H1 (cell line): ENCODE data around the gene FHOD1. TPM values are rescaled to one million over a fixed set of nuclear protein-coding genes. Genes with fewer than 3 reads are reported as not detected.

Source experiments
- CTCF ChIA-PET: fragments of 300-600 bp; sonication (Branson Sonifier 250); formaldehyde crosslinking; loops from one replicate; lab custom pipeline; 2021; ENCODE audit not compliant: partially characterized antibody; lab: Charles Lee
- POLR2A ChIA-PET: fragments of 300-600 bp; sonication (Branson Sonifier 250); formaldehyde crosslinking; loops from one replicate; lab custom pipeline; 2021; ENCODE audit warnings: inconsistent platforms; ENCODE audit not compliant: partially characterized antibody; lab: Charles Lee
- DNase-seq, 2 experiments: peaks; one replicate each; pipeline versions ENCODE4 v3.0.0 to v3.0.0-alpha.2; 2010 to 2022; ENCODE audit warnings: low spot score in 2 of 2, low read depth in 1 of 2, mixed read lengths in 1 of 2
- FAIRE-seq: peaks from 2 replicates; lab custom pipeline; 2011; peaks lifted over from hg19 to GRCh38; lab: Jason Lieb, UNC
- H2AFZ ChIP-seq: 2 replicates; pipeline ENCODE4 v1.8.1; 2012; ENCODE audit warnings: low read length, inconsistent platforms
- H2AK5ac ChIP-seq: 2 replicates; pipeline ENCODE4 v1.6.1; 2013; ENCODE audit warnings: low read depth, low read length
- H2BK120ac ChIP-seq: replicated peaks from 2 replicates; pipeline ENCODE3; 2013; ENCODE audit warnings: low read depth, low read length, inconsistent platforms
- H2BK12ac ChIP-seq: 2 replicates; pipeline ENCODE4 v1.6.1; 2013; ENCODE audit warnings: low read depth, low read length
- H2BK15ac ChIP-seq: 2 replicates; pipeline ENCODE4 v1.6.1; 2013; ENCODE audit warnings: low read length
- H2BK20ac ChIP-seq: 2 replicates; pipeline ENCODE4 v1.6.1; 2013; ENCODE audit warnings: low read length
- H2BK5ac ChIP-seq: 2 replicates; pipeline ENCODE4 v1.6.1; 2013; ENCODE audit warnings: low read depth, low read length
- H3K14ac ChIP-seq: 2 replicates; pipeline ENCODE4 v1.6.1; 2013; ENCODE audit warnings: inconsistent platforms; ENCODE audit not compliant: insufficient read length
- H3K18ac ChIP-seq: 2 replicates; pipeline ENCODE4 v1.6.1; 2013; ENCODE audit warnings: low read length; ENCODE audit errors: extremely low read depth
- H3K23ac ChIP-seq: 2 replicates; pipeline ENCODE4 v1.6.1; 2013; ENCODE audit warnings: inconsistent platforms; ENCODE audit not compliant: insufficient read length
- H3K23me2 ChIP-seq: 2 replicates; pipeline ENCODE4 v1.6.1; 2013; ENCODE audit warnings: low read depth, low read length
- H3K27ac ChIP-seq: 2 replicates; pipeline ENCODE4 v1.6.1; 2011; ENCODE audit warnings: low read depth, low read length, inconsistent platforms
- H3K27me3 ChIP-seq, 4 experiments: replicated peaks in 1 of 4; 1 replicate in 1 of 4; 2 replicates in 3 of 4; pipeline versions ENCODE4 v1.6.1 to v1.8.1; 2011 to 2013; ENCODE audit warnings: low read length in 3 of 4, mild to moderate bottlenecking in 3 of 4, inconsistent platforms in 2 of 4, mixed read lengths in 2 of 4, moderate library complexity in 1 of 4; ENCODE audit not compliant: control insufficient read depth in 3 of 4, insufficient read depth in 3 of 4; ENCODE audit errors: extremely low read depth in 1 of 4
- H3K36me3 ChIP-seq, 4 experiments: 2 replicates each; pipeline versions ENCODE4 v1.6.1 to v1.8.1; 2011 to 2013; ENCODE audit warnings: mild to moderate bottlenecking in 4 of 4, low read length in 3 of 4, moderate library complexity in 2 of 4, control low read depth in 1 of 4, inconsistent platforms in 1 of 4; ENCODE audit not compliant: insufficient read depth in 4 of 4, control insufficient read depth in 2 of 4
- H3K4ac ChIP-seq: replicated peaks from 2 replicates; pipeline ENCODE3; 2013; ENCODE audit warnings: low read length, low read depth, mixed read lengths, inconsistent platforms; ENCODE audit not compliant: insufficient read length
- H3K4me1 ChIP-seq, 4 experiments: replicated peaks in 1 of 4; 1 replicate in 1 of 4; 2 replicates in 3 of 4; pipeline versions ENCODE4 v1.6.1 to v1.8.1; 2011 to 2013; ENCODE audit warnings: low read length in 3 of 4, inconsistent platforms in 2 of 4, mixed read lengths in 1 of 4; ENCODE audit not compliant: insufficient read depth in 4 of 4, control insufficient read depth in 3 of 4
- H3K4me2 ChIP-seq, 2 experiments: 2 replicates each; pipeline versions ENCODE4 v1.6.1 to v1.8.1; 2011 to 2013; ENCODE audit warnings: low read depth in 2 of 2, low read length in 2 of 2, control low read depth in 1 of 2, inconsistent platforms in 1 of 2, mild to moderate bottlenecking in 1 of 2; ENCODE audit not compliant: insufficient read depth in 1 of 2
- H3K4me3 ChIP-seq, 4 experiments: fragments of 200-600, 300-600 bp in 1 of 4; sonication (generic), shearing (Covaris generic), sonication (Bioruptor Twin) in 1 of 4; 2 replicates each; pipeline versions ENCODE4 v1.5.1 to v1.8.1; 2011 to 2016; ENCODE audit warnings: low read length in 4 of 4, low read depth in 3 of 4, control low read depth in 2 of 4, inconsistent platforms in 2 of 4, mild to moderate bottlenecking in 2 of 4, mixed read lengths in 1 of 4, moderate library complexity in 1 of 4; ENCODE audit not compliant: insufficient read depth in 2 of 4; ENCODE audit errors: extremely low read depth in 1 of 4
- H3K56ac ChIP-seq: replicated peaks from 2 replicates; pipeline ENCODE3; 2013; ENCODE audit warnings: low read depth, mild to moderate bottlenecking, mixed read lengths, low read length, inconsistent platforms; ENCODE audit not compliant: insufficient read length
- H3K79me1 ChIP-seq: 2 replicates; pipeline ENCODE4 v1.6.1; 2013; ENCODE audit warnings: low read depth, low read length, control low read depth
- H3K79me2 ChIP-seq, 2 experiments: 2 replicates each; pipeline versions ENCODE4 v1.6.1 to v1.8.1; 2012 to 2013; ENCODE audit warnings: low read length in 2 of 2, mild to moderate bottlenecking in 2 of 2, inconsistent platforms in 1 of 2; ENCODE audit not compliant: insufficient read depth in 2 of 2, control insufficient read depth in 1 of 2
- H3K9ac ChIP-seq, 4 experiments: replicated peaks in 1 of 4; 1 replicate in 1 of 4; 2 replicates in 3 of 4; pipeline versions ENCODE4 v1.6.1 to v1.8.1; 2011 to 2013; ENCODE audit warnings: low read depth in 3 of 4, low read length in 3 of 4, control low read depth in 2 of 4, mild to moderate bottlenecking in 2 of 4, moderate library complexity in 2 of 4, inconsistent platforms in 1 of 4; ENCODE audit errors: extremely low read depth in 1 of 4
- H3K9me3 ChIP-seq, 2 experiments: 2 replicates each; pipeline versions ENCODE4 v1.6.1 to v1.8.1; 2012 to 2013; ENCODE audit warnings: mild to moderate bottlenecking in 2 of 2, moderate library complexity in 2 of 2, control low read depth in 1 of 2, inconsistent platforms in 1 of 2, low read depth in 1 of 2, low read length in 1 of 2, mixed read lengths in 1 of 2; ENCODE audit not compliant: insufficient read depth in 2 of 2
- H4K20me1 ChIP-seq, 2 experiments: replicated peaks in 1 of 2; 2 replicates each; pipeline versions ENCODE3 to v1.8.1; 2011 to 2013; ENCODE audit warnings: inconsistent platforms in 2 of 2, low read length in 2 of 2, mild to moderate bottlenecking in 1 of 2; ENCODE audit not compliant: insufficient read depth in 2 of 2, control insufficient read depth in 1 of 2
- H4K5ac ChIP-seq: 2 replicates; pipeline ENCODE4 v1.6.1; 2013; ENCODE audit warnings: low read length, low read depth, mixed read lengths, inconsistent platforms; ENCODE audit not compliant: insufficient read length
- H4K8ac ChIP-seq: 2 replicates; pipeline ENCODE4 v1.8.0; 2013; ENCODE audit warnings: mild to moderate bottlenecking, moderate library complexity, low read length, inconsistent platforms; ENCODE audit not compliant: insufficient read depth; ENCODE audit errors: extremely low read depth
- H4K91ac ChIP-seq: replicated peaks from 2 replicates; pipeline ENCODE3; 2013; ENCODE audit warnings: low read length, mixed read lengths, inconsistent platforms; ENCODE audit not compliant: insufficient read length
- ATF3 ChIP-seq: IDR thresholded peaks from 2 replicates; pipeline ENCODE4 v1.6.1; 2011; ENCODE audit warnings: low read depth, mild to moderate bottlenecking, low read length; ENCODE audit not compliant: insufficient read depth
- GTF2F1 ChIP-seq: IDR thresholded peaks from 2 replicates; pipeline ENCODE4 v1.6.1; 2012; ENCODE audit warnings: low read depth, low read length, improper control_type of control experiment, borderline replicate concordance
- WGBS, 2 experiments: shearing (Covaris generic) in 1 of 2; methylation state at CpG; one replicate each; pipeline versions ENCODE4 v1.1.6 to v1.1.7; 2013 to 2015; ENCODE audit warnings: low lambda C conversion rate in 2 of 2, mixed read lengths in 2 of 2, inconsistent platforms in 1 of 2, low coverage in 1 of 2, missing lambda C conversion rate in 1 of 2; ENCODE audit not compliant: insufficient replicate concordance in 2 of 2, insufficient coverage in 1 of 2, insufficient read length in 1 of 2; ENCODE audit errors: extremely low coverage in 1 of 2, missing lambda C conversion rate in 1 of 2; 5-methylcytosine and 5-hydroxymethylcytosine counted together
- polyA plus RNA-seq, 7 experiments: library from polyadenylated mRNA; depleted of rRNA in 3 of 7; stranded (reverse) in 5 of 7; unstranded in 2 of 7; fragments of >200 nt in 5 of 7; fragments of 200-250 nt in 2 of 7; gene quantifications; 1 replicate in 5 of 7; 2 replicates in 1 of 7; 4 replicates in 1 of 7; pipeline versions ENCODE4 v1.2.1 to v1.2.3, GENCODE V29; 2011 to 2013; ENCODE audit warnings: missing spikeins in 2 of 7, mixed read lengths in 2 of 7
- total RNA-seq: library from RNA; stranded (reverse); fragmentation: NEBNext Ultra II Directional; extraction: Animal tissue kit (Norgen Biotek cat#: 25700); gene quantifications from 2 replicates; pipeline ENCODE4 v1.2.1, GENCODE V29; 2021

FHOD1 gene
- total and polyA plus RNA-seq, 2 of the 8 experiments (the other 6 are each of a cell fraction or from before 2014, with no cell fraction given), result 31.3 to 60.7 TPM

GRCh38 chr16:67202956-67203493, 44.3 kb downstream of the FHOD1 start:
- Histone ChIP-seq H3K23ac (no peak overlapping the region), H3K4me2 (no peak overlapping the region), H3K4me1 (peaks cover 0 to 20% (median 8%) of the 10 kb centered on the region in 4 experiments; a peak in 5 of 7 replicates), H2AK5ac (no peak overlapping the region), H2BK20ac (no peak overlapping the region), H3K56ac (no peak overlapping the region), H3K27ac (no peak overlapping the region), H4K8ac (peak overlapping the region; percentile 51; the same call in 1 of the 2 replicates), H2BK120ac (no peak overlapping the region), H3K9ac (no peak overlapping the region), H3K4me3 (no peak overlapping the region), H3K18ac (no peak overlapping the region), H3K9me3 (no peaks in the 10 kb centered on the region), H3K79me2 (no peaks in the 10 kb centered on the region), H4K5ac (no peak overlapping the region), H2BK5ac (no peak overlapping the region), H2BK12ac (no peak overlapping the region), H3K14ac (no peak overlapping the region), H2AFZ (no peak overlapping the region), H3K4ac (no peak overlapping the region), H3K36me3 (peaks cover 0 to 3% (median under 1%) of the 10 kb centered on the region in 4 experiments; a peak in 4 of 8 replicates), H3K27me3 (no peaks in the 10 kb centered on the region), H4K91ac (no peak overlapping the region), H3K79me1 (no peaks in the 10 kb centered on the region), H3K23me2 (peaks cover 6% of the 10 kb centered on the region; the same call in 1 of the 2 replicates), H4K20me1 (peaks cover 0 to 3% of the 10 kb centered on the region in 2 experiments), H2BK15ac (no peak overlapping the region)
- ChIA-PET CTCF (interaction anchor here (0.8 to 7.5 kb wide), 15 partner anchors 9 to 308 kb away, joined by 3 to 78 read pairs (median 4); partner anchors contain the start of genes E2F4, EXOC3L1, MATCAP1 and NOL3), POLR2A (interaction anchor here (0.9 to 5.4 kb wide), 4 partner anchors 11 to 40 kb away, joined by 3 to 19 read pairs (median 12); partner anchors contain the start of genes MATCAP1 and TMEM208)
- DNase-seq, result no peak
- FAIRE-seq, result no peak
- TF ChIP-seq ATF3 (no peak), GTF2F1 (no peak)
- WGBS, 2 experiments, result 92% methylated on average over 17 of the region's 23 CpGs; no CpG with 5 or more reads in 1 of the 2 experiments
